AG20443 (cell line): ENCODE data around the gene TECTA.
"Not testable (repeated sequence)": the region's sequence is repeated elsewhere in the genome, so short reads cannot be mapped to it uniquely, and the experiment has no call there.

Source experiments
- DNase-seq: peaks from one replicate; pipeline ENCODE4 v3.0.0; 2012; ENCODE audit warnings: low spot score, mixed read lengths

TECTA gene

GRCh38 chr11:121177629-121178028, 76.6 kb downstream of the TECTA start:
- not testable (repeated sequence) for DNase-seq

- no peak for DNase-seq
These were observed 78.3 kb downstream of the TECTA start for GRCh38 chr11:121179306-121179705.

GRCh38 chr11:121180183-121180582, 79.1 kb downstream of the TECTA start:
- no peak for DNase-seq

GRCh38 chr11:121188776-121189175, 87.7 kb downstream of the TECTA start:
- no peak for DNase-seq

GRCh38 chr11:121191818-121192217, 90.8 kb downstream of the TECTA start:
- no peak for DNase-seq

GRCh38 chr11:121194731-121195596, 93.9 kb downstream of the TECTA start:
- peak; percentile 70 for DNase-seq

GRCh38 chr11:121198491-121198890, 97.4 kb downstream of the TECTA start:
- DNase-seq, result no peak

- no peak for DNase-seq
These were observed 98.5 kb downstream of the TECTA start for GRCh38 chr11:121199516-121199915.

- DNase-seq, result no peak
These were observed 105.8 kb downstream of the TECTA start for GRCh38 chr11:121206810-121207209.

GRCh38 chr11:121207485-121208115, 106.6 kb downstream of the TECTA start:
- no peak for DNase-seq

GRCh38 chr11:121210445-121211080, 109.5 kb downstream of the TECTA start:
- DNase-seq, result no peak

- DNase-seq, result no peak
These were observed 110.6 kb downstream of the TECTA start for GRCh38 chr11:121211626-121212025.

GRCh38 chr11:121212536-121213361, 111.7 kb downstream of the TECTA start:
- no peak for DNase-seq

GRCh38 chr11:121213362-121213893, 112.4 kb downstream of the TECTA start:
- DNase-seq, result no peak

- DNase-seq, result no peak
These were observed 113.8 kb downstream of the TECTA start for GRCh38 chr11:121214861-121215260.

- DNase-seq, result no peak
These were observed 120.6 kb downstream of the TECTA start for GRCh38 chr11:121221496-121222200.

GRCh38 chr11:121223161-121223560, 122.1 kb downstream of the TECTA start:
- no peak for DNase-seq

- no peak for DNase-seq
These were observed 124.3 kb downstream of the TECTA start for GRCh38 chr11:121225382-121225781.

GRCh38 chr11:121226415-121227263, 125.6 kb downstream of the TECTA start:
- no peak for DNase-seq

- DNase-seq, result no peak
These were observed 127.8 kb downstream of the TECTA start for GRCh38 chr11:121228851-121229250.
